Stomach smooth muscle (tissue), 2 donors: ENCODE data around the gene TPCN2.

ENCODE experiments used
- H3K27ac ChIP-seq: one replicate; pipeline ENCODE4 v1.7.0; 2013; ENCODE audit warnings: mild to moderate bottlenecking, low read length, inconsistent platforms
- H3K27me3 ChIP-seq, 2 donors: one replicate each; pipeline ENCODE4 v1.7.0; 2013; ENCODE audit warnings: low read length in 2 of 2; ENCODE audit not compliant: insufficient read depth in 2 of 2, control insufficient read depth in 1 of 2
- H3K36me3 ChIP-seq, 2 donors: one replicate each; pipeline ENCODE4 v1.7.0; 2013; ENCODE audit warnings: low read length in 2 of 2; ENCODE audit not compliant: control insufficient read depth in 2 of 2, insufficient read depth in 2 of 2
- H3K4me1 ChIP-seq: one replicate; pipeline ENCODE4 v1.7.0; 2013; ENCODE audit warnings: low read length; ENCODE audit not compliant: control insufficient read depth, insufficient read depth
- H3K4me3 ChIP-seq, 2 donors: one replicate each; pipeline ENCODE4 v1.7.0; 2013; ENCODE audit warnings: low read length in 2 of 2
- H3K9ac ChIP-seq, 2 donors: one replicate each; pipeline ENCODE4 v1.7.0; 2013; ENCODE audit warnings: low read length in 2 of 2, mild to moderate bottlenecking in 1 of 2
- H3K9me3 ChIP-seq, 2 donors: one replicate each; pipeline ENCODE4 v1.7.0; 2013; ENCODE audit warnings: low read length in 2 of 2; ENCODE audit not compliant: control insufficient read depth in 2 of 2
- donor health status: healthy.
- donor health status: Pancreatic carcinoma.

Gene TPCN2

GRCh38 chr11:69003866-69004367 lies 44.8 kb upstream of the TPCN2 start:
- no peaks in the 10 kb centered on the region for H3K9me3 ChIP-seq
- H3K36me3 ChIP-seq, result peaks cover 36 to 44% of the 10 kb centered on the region in 2 donors
- H3K27ac ChIP-seq, result peak overlapping the region; percentile 99
- no peak overlapping the region for H3K4me3 ChIP-seq
- H3K9ac ChIP-seq, result peak overlapping the region; percentile 13 to 21
- H3K27me3 ChIP-seq, result no peaks in the 10 kb centered on the region
- peaks cover 97% of the 10 kb centered on the region for H3K4me1 ChIP-seq

- H3K9me3 ChIP-seq, result no peaks in the 10 kb centered on the region
- H3K27ac ChIP-seq, result peak overlapping the region; percentile 99
Measured at GRCh38 chr11:69004411-69005182, 44.1 kb upstream of the TPCN2 start.

GRCh38 chr11:69005183-69005630 lies 43.5 kb upstream of the TPCN2 start:
- Histone ChIP-seq H3K36me3 (peaks cover 40 to 50% of the 10 kb centered on the region in 2 donors), H3K27ac (peak overlapping the region; percentile 99), H3K9me3 (no peaks in the 10 kb centered on the region), H3K4me3 (peak overlapping the region in 1 of 2 donors; percentile 15), H3K9ac (no peak overlapping the region), H3K4me1 (peaks cover 98% of the 10 kb centered on the region), H3K27me3 (no peaks in the 10 kb centered on the region)

More at GRCh38 chr11:69004411-69005182, 44.1 kb upstream of the TPCN2 start:
- H3K36me3 ChIP-seq, result peaks cover 40 to 50% of the 10 kb centered on the region in 2 donors
- peaks cover 97% of the 10 kb centered on the region for H3K4me1 ChIP-seq
- H3K4me3 ChIP-seq, result peak overlapping the region; percentile 28 to 35
- peak overlapping the region in 1 of 2 donors; percentile 13 for H3K9ac ChIP-seq
- H3K27me3 ChIP-seq, result no peaks in the 10 kb centered on the region

- peaks cover 40 to 50% of the 10 kb centered on the region in 2 donors for H3K36me3 ChIP-seq
Measured at GRCh38 chr11:69005631-69006368, 42.9 kb upstream of the TPCN2 start.

GRCh38 chr11:69006816-69007215 lies 41.9 kb upstream of the TPCN2 start:
- peaks cover 98% of the 10 kb centered on the region for H3K4me1 ChIP-seq
- peak overlapping the region in 1 of 2 donors; percentile 54 for H3K4me3 ChIP-seq
- H3K9me3 ChIP-seq, result no peaks in the 10 kb centered on the region
- peaks cover 40 to 50% of the 10 kb centered on the region in 2 donors for H3K36me3 ChIP-seq
- no peak overlapping the region for H3K9ac ChIP-seq
- peak overlapping the region; percentile 99 for H3K27ac ChIP-seq
- H3K27me3 ChIP-seq, result no peaks in the 10 kb centered on the region

More at GRCh38 chr11:69005631-69006368, 42.9 kb upstream of the TPCN2 start:
- Histone ChIP-seq H3K4me1 (peaks cover 100% of the 10 kb centered on the region), H3K9me3 (no peaks in the 10 kb centered on the region), H3K27me3 (no peaks in the 10 kb centered on the region), H3K27ac (peak overlapping the region; percentile 99), H3K4me3 (peak overlapping the region in 1 of 2 donors; percentile 15), H3K9ac (no peak overlapping the region)

- peak overlapping the region; percentile 68 to 74 for H3K9ac ChIP-seq
- peaks cover 87% of the 10 kb centered on the region for H3K4me1 ChIP-seq
- peak overlapping the region; percentile 99 for H3K27ac ChIP-seq
- no peaks in the 10 kb centered on the region for H3K27me3 ChIP-seq
- peak overlapping the region; percentile 59 to 95 for H3K4me3 ChIP-seq
- H3K36me3 ChIP-seq, result peaks cover 36 to 48% of the 10 kb centered on the region in 2 donors
- H3K9me3 ChIP-seq, result no peaks in the 10 kb centered on the region
Measured at GRCh38 chr11:69007975-69008381, 40.8 kb upstream of the TPCN2 start.

- Histone ChIP-seq H3K4me1 (peaks cover 85% of the 10 kb centered on the region), H3K27ac (peak overlapping the region; percentile 99), H3K36me3 (peaks cover 31 to 39% of the 10 kb centered on the region in 2 donors), H3K9me3 (no peaks in the 10 kb centered on the region), H3K9ac (peak overlapping the region; percentile 68 to 90), H3K4me3 (peak overlapping the region; percentile 95 to 97), H3K27me3 (no peaks in the 10 kb centered on the region)
Measured at GRCh38 chr11:69008737-69009440, 39.8 kb upstream of the TPCN2 start.

GRCh38 chr11:69009441-69010211 lies 39.1 kb upstream of the TPCN2 start:
- peak overlapping the region; percentile 99 for H3K27ac ChIP-seq
- H3K4me3 ChIP-seq, result peak overlapping the region; percentile 95 to 97
- H3K4me1 ChIP-seq, result peaks cover 85% of the 10 kb centered on the region
- peaks cover 24 to 32% of the 10 kb centered on the region in 2 donors for H3K36me3 ChIP-seq
- H3K27me3 ChIP-seq, result no peaks in the 10 kb centered on the region
- H3K9ac ChIP-seq, result peak overlapping the region; percentile 86 to 90
- no peaks in the 10 kb centered on the region for H3K9me3 ChIP-seq

GRCh38 chr11:69010361-69010891 lies 38.3 kb upstream of the TPCN2 start:
- peak overlapping the region; percentile 99 for H3K27ac ChIP-seq
- no peaks in the 10 kb centered on the region for H3K9me3 ChIP-seq
- peak overlapping the region; percentile 86 to 90 for H3K9ac ChIP-seq
- no peaks in the 10 kb centered on the region for H3K27me3 ChIP-seq
- H3K4me1 ChIP-seq, result peaks cover 85% of the 10 kb centered on the region
- peak overlapping the region; percentile 95 to 97 for H3K4me3 ChIP-seq
- peaks cover 17 to 24% of the 10 kb centered on the region in 2 donors for H3K36me3 ChIP-seq
